ENCODE measurements around the gene ABHD6. TPM values are rescaled to one million over a fixed set of nuclear protein-coding genes. Genes with fewer than 3 reads are reported as not detected.
A peak's percentile ranks its signal among the peaks of the same experiment; 100 is the strongest.

The ABHD6 gene
- polyA plus RNA-seq, 1 donor from 2014 or later: 38.9 TPM

- Histone ChIP-seq H3K79me2 (replicated peaks; ENCODE audit: insufficient read depth, low read length) (peaks cover 5% of the 10 kb centered on the region), H3K4me2 (ENCODE audit: low read length) (peak overlapping the region; percentile 90), H3K9me3 (ENCODE audit: low read length) (no peaks in the 10 kb centered on the region), H3K9me2 (ENCODE audit: insufficient read depth, low read length) (no peaks in the 10 kb centered on the region), H2AFZ (ENCODE audit: low read depth, low read length) (no peak overlapping the region), H3F3A (ENCODE audit: insufficient read depth, low read length, poor library complexity, severe bottlenecking) (no peaks in the 10 kb centered on the region), H3K27me3 (ENCODE audit: insufficient read depth, low read depth, low read length) (no peaks in the 10 kb centered on the region), H4K20me1 (ENCODE audit: insufficient read depth) (no peaks in the 10 kb centered on the region), H3K27ac (ENCODE audit: low read length) (no peak overlapping the region), H3K9ac (ENCODE audit: low read length) (peak overlapping the region; percentile 68), H3K36me3 (ENCODE audit: insufficient read depth, low read length) (no peaks in the 10 kb centered on the region), H3K4me3 (ENCODE audit: low read length) (peak overlapping the region; percentile 81)
- TF ChIP-seq POLR2AphosphoS5 (IDR thresholded peaks at IDR 0.05): no peak
- TF ChIP-seq SMC3 (conservative IDR thresholded peaks at IDR 0.05; ENCODE audit: poor library complexity): no peak
- TF ChIP-seq CTCF (IDR thresholded peaks at IDR 0.05; ENCODE audit: poor library complexity, severe bottlenecking): no peak
- no peak for TF ChIP-seq MXI1 (conservative IDR thresholded peaks at IDR 0.05; ENCODE audit: poor library complexity, severe bottlenecking)
- TF ChIP-seq EP300 (conservative IDR thresholded peaks at IDR 0.05; ENCODE audit: poor library complexity, severe bottlenecking): no peak
- no peak for TF ChIP-seq EZH2 (IDR thresholded peaks at IDR 0.05; ENCODE audit: borderline replicate concordance, insufficient read depth, low read length, poor library complexity, severe bottlenecking)
- TF ChIP-seq TAF1 (IDR thresholded peaks at IDR 0.05; ENCODE audit: low read depth): no peak
- no peak for TF ChIP-seq REST (IDR thresholded peaks at IDR 0.05; ENCODE audit: borderline replicate concordance)
- TF ChIP-seq RAD21 (conservative IDR thresholded peaks at IDR 0.05): no peak
These were observed 96.4 kb downstream of the ABHD6 start for GRCh38 chr3:58334013-58334321.

GRCh38 chr3:58334506-58334884, 96.9 kb downstream of the ABHD6 start:
- Histone ChIP-seq H3K9me2 (ENCODE audit: insufficient read depth, low read length) (no peaks in the 10 kb centered on the region), H3K9me3 (ENCODE audit: low read length) (no peaks in the 10 kb centered on the region), H3K79me2 (replicated peaks; ENCODE audit: insufficient read depth, low read length) (peaks cover 5% of the 10 kb centered on the region), H3K36me3 (ENCODE audit: insufficient read depth, low read length) (no peaks in the 10 kb centered on the region), H3F3A (ENCODE audit: insufficient read depth, low read length, poor library complexity, severe bottlenecking) (no peaks in the 10 kb centered on the region), H2AFZ (ENCODE audit: low read depth, low read length) (no peak overlapping the region), H3K9ac (ENCODE audit: low read length) (peak overlapping the region; percentile 68), H3K4me3 (ENCODE audit: low read length) (peak overlapping the region; percentile 81), H4K20me1 (ENCODE audit: insufficient read depth) (no peaks in the 10 kb centered on the region), H3K27ac (ENCODE audit: low read length) (no peak overlapping the region), H3K4me2 (ENCODE audit: low read length) (peak overlapping the region; percentile 90), H3K27me3 (ENCODE audit: insufficient read depth, low read depth, low read length) (no peaks in the 10 kb centered on the region)
- TF ChIP-seq CTCF (IDR thresholded peaks at IDR 0.05; ENCODE audit: poor library complexity, severe bottlenecking) (no peak), SMC3 (conservative IDR thresholded peaks at IDR 0.05; ENCODE audit: poor library complexity) (no peak), POLR2AphosphoS5 (IDR thresholded peaks at IDR 0.05) (no peak), TAF1 (IDR thresholded peaks at IDR 0.05; ENCODE audit: low read depth) (no peak), EZH2 (IDR thresholded peaks at IDR 0.05; ENCODE audit: borderline replicate concordance, insufficient read depth, low read length, poor library complexity, severe bottlenecking) (no peak), REST (IDR thresholded peaks at IDR 0.05; ENCODE audit: borderline replicate concordance) (no peak), EP300 (conservative IDR thresholded peaks at IDR 0.05; ENCODE audit: poor library complexity, severe bottlenecking) (no peak), RAD21 (conservative IDR thresholded peaks at IDR 0.05) (no peak), MXI1 (conservative IDR thresholded peaks at IDR 0.05; ENCODE audit: poor library complexity, severe bottlenecking) (no peak)

All from neural cell (in vitro differentiated cells).